Ovary (tissue), 9 donors: Measurements from ENCODE around the gene KCTD10. TPM values are rescaled to one million over a fixed set of nuclear protein-coding genes. Genes with fewer than 3 reads are reported as not detected.

ENCODE experiments used
- DNase-seq, 5 donors: peaks; one replicate each; pipeline ENCODE4 v3.0.0-alpha.2; 2019 to 2020
- H3K27ac ChIP-seq, 2 donors: fragments of 200-600 bp; one replicate each; pipeline versions ENCODE4 v1.5.1 to v1.8.0; 2019 to 2022
- H3K27me3 ChIP-seq: fragments of 200-600 bp; one replicate; pipeline ENCODE4 v1.8.0; 2022
- H3K36me3 ChIP-seq: fragments of 200-600 bp; sonication (generic); one replicate; pipeline ENCODE4 v1.5.1; 2019
- H3K4me1 ChIP-seq: one replicate; pipeline ENCODE4 v1.8.1; 2013; ENCODE audit warnings: mild to moderate bottlenecking, moderate library complexity; ENCODE audit not compliant: insufficient read depth
- H3K4me3 ChIP-seq: fragments of 200-600 bp; sonication (generic); one replicate; pipeline ENCODE4 v1.5.1; 2017
- H3K9me3 ChIP-seq, 2 donors: fragments of 200-600 bp in 1 of 2; sonication (generic) in 1 of 2; one replicate each; pipeline versions ENCODE4 v1.5.1 to v1.8.1; 2013 to 2019; ENCODE audit warnings: mild to moderate bottlenecking in 1 of 2, moderate library complexity in 1 of 2
- EP300 ChIP-seq: sonication (generic); formaldehyde crosslinking; IDR thresholded peaks from one replicate; pipeline ENCODE4 v1.6.1; 2017; ENCODE audit warnings: antibody characterized with exemption
- POLR2A ChIP-seq: fragments of 450-650 bp; IDR thresholded peaks from one replicate; pipeline ENCODE4 v1.6.1; 2017; ENCODE audit warnings: antibody characterized with exemption, mild to moderate bottlenecking, moderate library complexity
- WGBS, 3 donors: extraction: QIAGEN DNeasy Blood & Tissue Kit in 1 of 3; methylation state at CpG; one replicate each; pipeline versions ENCODE4 v1.1.5 to v1.1.7; 2013 to 2017; 5-methylcytosine and 5-hydroxymethylcytosine counted together
- intact Hi-C, 4 donors: fragments of 100-400 bp; cut with DNase I; formaldehyde crosslinking; loops; one replicate each; pipeline versions ENCODE4 v1.11.0 to v1.15.1; 2022 to 2023
- polyA plus RNA-seq, 2 donors: library from polyadenylated mRNA; stranded (reverse); fragments of 200-250 nt in 1 of 2; fragments of 350-450 nt in 1 of 2; fragmentation: Illumina TruSeq in 1 of 2; extraction: RNeasy Lipid Tissue Mini Kit (QIAGEN cat#74804) in 1 of 2; gene quantifications; one replicate each; pipeline ENCODE4 v1.2.3, GENCODE V29; 2013 to 2014
- total RNA-seq, 7 donors: library from RNA; depleted of rRNA in 2 of 7; stranded (reverse); fragments of >200 nt in 2 of 7; fragmentation: NEBNext Ultra II Directional in 3 of 7; extraction: Animal tissue kit (Norgen Biotek cat#: 25700) in 3 of 7; gene quantifications; one replicate each; pipeline versions ENCODE4 v1.1.0 to v1.2.4, GENCODE V29; 2016 to 2023
- TF ChIP-seq, protein P1 (sequence below), 3 donors: fragments of 450-650 bp in 2 of 3; fragments of 200-600 bp in 1 of 3; IDR thresholded peaks; one replicate each; pipeline versions ENCODE4 v1.5.1 to v1.8.0; 2016 to 2022; ENCODE audit warnings: antibody characterized with exemption in 3 of 3, mild to moderate bottlenecking in 1 of 3
- donor health status: DM: no; HTN: no; CAD: no; lungs with moderate emphysema.
- donor health status: DM: no; HTN: no; CAD: no.
- donor health status: Bipolar disorder and iron deficiency.
- donor health status: DM: yes; HTN: yes; CAD: no.
- donor health status: DM: no; HTN: no; CAD: no.
- donor health status: DM: yes; HTN: yes; CAD: no.

Gene KCTD10
- total and polyA plus RNA-seq, 9 donors, result 21.6 to 70.6 (median 38.0) TPM

DNA sequence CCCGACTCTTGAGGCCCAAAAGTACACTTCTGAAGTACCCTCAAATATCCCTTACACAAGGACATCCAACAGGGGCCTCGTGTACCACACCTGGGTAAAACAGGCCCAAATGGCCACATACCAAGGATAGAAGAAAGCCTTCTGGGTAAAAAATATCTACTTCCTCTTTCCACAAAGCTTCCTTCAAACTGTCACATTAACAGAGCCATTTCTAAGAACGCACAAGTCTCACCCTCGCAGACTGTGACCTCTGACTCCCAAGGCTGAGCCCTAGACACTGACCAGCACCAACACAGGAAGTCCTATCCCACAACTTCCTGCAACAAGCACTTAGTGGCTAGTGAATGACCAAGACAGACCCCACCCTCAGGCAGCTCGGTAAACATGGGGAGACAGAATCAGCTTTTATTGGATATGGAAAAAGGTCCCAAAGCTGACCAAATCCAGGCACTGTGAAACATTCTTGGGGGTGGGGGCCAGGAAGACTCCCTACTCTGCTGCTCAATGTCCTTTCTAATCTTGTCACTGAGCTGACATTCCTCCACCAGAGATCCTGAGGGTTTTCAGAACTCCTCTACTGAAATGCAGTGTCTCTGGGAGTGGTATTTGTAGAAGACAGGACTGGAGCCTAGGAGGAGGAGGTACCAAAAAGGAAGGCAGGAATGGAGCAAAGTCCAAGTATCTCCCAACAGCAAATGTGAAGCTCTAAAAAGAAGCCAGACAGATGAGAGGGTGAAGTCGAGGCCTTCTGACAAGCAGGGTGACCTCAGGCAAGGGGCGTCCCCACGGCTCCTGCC is 15.9 kb downstream of the KCTD10 start:
- Histone ChIP-seq H3K27ac (peak overlapping the region; percentile 67 to 71), H3K36me3 (no peaks in the 10 kb centered on the region), H3K9me3 (no peaks in the 10 kb centered on the region), H3K4me1 (peaks cover 43% of the 10 kb centered on the region), H3K4me3 (no peak overlapping the region), H3K27me3 (no peaks in the 10 kb centered on the region)
- TF ChIP-seq, protein P1, sequence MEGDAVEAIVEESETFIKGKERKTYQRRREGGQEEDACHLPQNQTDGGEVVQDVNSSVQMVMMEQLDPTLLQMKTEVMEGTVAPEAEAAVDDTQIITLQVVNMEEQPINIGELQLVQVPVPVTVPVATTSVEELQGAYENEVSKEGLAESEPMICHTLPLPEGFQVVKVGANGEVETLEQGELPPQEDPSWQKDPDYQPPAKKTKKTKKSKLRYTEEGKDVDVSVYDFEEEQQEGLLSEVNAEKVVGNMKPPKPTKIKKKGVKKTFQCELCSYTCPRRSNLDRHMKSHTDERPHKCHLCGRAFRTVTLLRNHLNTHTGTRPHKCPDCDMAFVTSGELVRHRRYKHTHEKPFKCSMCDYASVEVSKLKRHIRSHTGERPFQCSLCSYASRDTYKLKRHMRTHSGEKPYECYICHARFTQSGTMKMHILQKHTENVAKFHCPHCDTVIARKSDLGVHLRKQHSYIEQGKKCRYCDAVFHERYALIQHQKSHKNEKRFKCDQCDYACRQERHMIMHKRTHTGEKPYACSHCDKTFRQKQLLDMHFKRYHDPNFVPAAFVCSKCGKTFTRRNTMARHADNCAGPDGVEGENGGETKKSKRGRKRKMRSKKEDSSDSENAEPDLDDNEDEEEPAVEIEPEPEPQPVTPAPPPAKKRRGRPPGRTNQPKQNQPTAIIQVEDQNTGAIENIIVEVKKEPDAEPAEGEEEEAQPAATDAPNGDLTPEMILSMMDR (IDR thresholded peaks at IDR 0.05), result no peak
- TF ChIP-seq EP300 (no peak), POLR2A (no peak)
- WGBS, 3 donors, result 55 to 61% (median 58%) methylated on average over 8 of the region's 8 CpGs
- DNase-seq, result no peak
- intact Hi-C loops, result no loop called here

- Histone ChIP-seq H3K27me3 (no peaks in the 10 kb centered on the region), H3K27ac (peak overlapping the region; percentile 67 to 71), H3K36me3 (no peaks in the 10 kb centered on the region), H3K9me3 (no peaks in the 10 kb centered on the region), H3K4me3 (no peak overlapping the region), H3K4me1 (peaks cover 43% of the 10 kb centered on the region)
- intact Hi-C loops, result no loop called here
- TF ChIP-seq EP300, result no peak
- TF ChIP-seq, protein P1 (IDR thresholded peaks at IDR 0.05), result no peak
- no peak for TF ChIP-seq POLR2A
- 87 to 93% (median 91%) methylated on average over 13 of the region's 13 CpGs for WGBS, 3 donors
- peak in 3 of 5 donors; percentile 42 to 54 (median 47) for DNase-seq
These were observed 16.6 kb downstream of the KCTD10 start for GRCh38 chr12:109460538-109460937.

DNA sequence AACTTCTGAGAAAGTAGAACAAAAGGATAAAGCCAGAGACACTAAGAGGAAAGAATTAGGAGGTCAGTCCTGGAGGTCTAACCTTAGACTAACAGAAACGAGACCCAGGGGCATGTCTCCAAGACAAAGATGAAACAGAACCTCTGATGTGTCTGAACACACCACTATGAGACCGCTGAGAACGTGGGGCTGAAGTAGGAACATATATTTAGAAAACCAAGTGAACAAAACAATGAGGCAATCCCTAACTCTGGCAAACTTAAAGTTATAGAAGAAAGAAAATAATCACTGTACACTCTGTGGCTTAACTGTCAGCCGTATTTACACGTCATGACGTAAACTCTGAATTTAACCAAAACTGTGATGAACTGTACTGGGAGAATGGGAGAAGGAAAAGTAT is 17.9 kb downstream of the KCTD10 start:
- 12 to 24% (median 13%) methylated on average over 6 of the region's 6 CpGs for WGBS, 3 donors

DNA sequence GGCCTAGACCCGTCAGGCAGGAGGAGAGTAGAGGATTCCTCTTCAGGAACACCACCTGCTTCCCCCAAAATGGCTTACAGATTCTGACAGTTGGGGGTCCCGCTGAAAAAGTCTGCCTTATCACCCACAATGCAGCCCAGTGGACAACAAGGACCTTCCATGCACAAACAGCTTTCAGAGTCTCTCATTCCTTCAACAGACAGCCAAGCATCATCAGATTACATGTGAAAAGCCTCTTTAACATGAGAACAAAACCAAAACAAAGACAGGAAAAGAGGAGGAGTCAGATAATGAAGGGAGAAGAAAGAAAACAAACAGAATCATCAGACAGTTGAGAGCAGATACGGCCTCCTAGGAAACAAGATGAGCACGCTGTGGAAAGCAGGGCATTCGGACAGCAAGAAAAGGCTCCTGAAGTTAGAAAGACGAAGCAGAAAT is 18.3 kb downstream of the KCTD10 start:
- intact Hi-C loops, result no loop called here
- Histone ChIP-seq H3K27me3 (no peaks in the 10 kb centered on the region), H3K4me1 (peaks cover 38% of the 10 kb centered on the region)

More for the DNA sequence above, 17.9 kb downstream of the KCTD10 start:
- no peak for DNase-seq
- Histone ChIP-seq H3K27ac (peak overlapping the region in 1 of 2 donors; percentile 62), H3K27me3 (no peaks in the 10 kb centered on the region), H3K4me1 (peaks cover 42% of the 10 kb centered on the region), H3K4me3 (no peak overlapping the region), H3K9me3 (no peaks in the 10 kb centered on the region), H3K36me3 (no peaks in the 10 kb centered on the region)
- intact Hi-C loops, result no loop called here
- TF ChIP-seq EP300, result no peak
- no peak for TF ChIP-seq POLR2A
- TF ChIP-seq, protein P1 (IDR thresholded peaks at IDR 0.05), result no peak

More for the DNA sequence above, 18.3 kb downstream of the KCTD10 start:
- TF ChIP-seq EP300 (no peak), POLR2A (no peak)
- TF ChIP-seq, protein P1 (IDR thresholded peaks at IDR 0.05), result no peak
- DNase-seq, result no peak
- Histone ChIP-seq H3K36me3 (no peaks in the 10 kb centered on the region), H3K9me3 (no peaks in the 10 kb centered on the region), H3K4me3 (no peak overlapping the region), H3K27ac (peak overlapping the region; percentile 6 to 62)
- WGBS, 3 donors, result 8 to 34% (median 9%) methylated on average over 6 of the region's 6 CpGs
